Natural killer cell (primary cell): ENCODE data around the gene THRSP. TPM values are rescaled to one million over a fixed set of nuclear protein-coding genes. Genes with fewer than 3 reads are reported as not detected.

Experiments
- ATAC-seq, 3 donors: fragments of 150-1000 bp in 2 of 3; fragments of 200-7000 bp in 1 of 3; cut with Tn5 transposase; 1 replicate in 1 of 3; 2 replicates in 2 of 3; pipeline ENCODE4 v1.10.0; 2021; ENCODE audit warnings: mild to moderate bottlenecking in 2 of 3, moderate library complexity in 2 of 3
- DNase-seq, 2 donors: peaks; one replicate each; pipeline versions ENCODE4 v3.0.0 to v3.0.0-alpha.2; 2013 to 2021; ENCODE audit warnings: mixed read lengths in 1 of 2
- H3K27ac ChIP-seq: one replicate; pipeline ENCODE4 v1.5.1; 2013; ENCODE audit warnings: mild to moderate bottlenecking, low read length
- H3K27me3 ChIP-seq: one replicate; pipeline ENCODE4 v1.6.1; 2013; ENCODE audit warnings: low read length; ENCODE audit not compliant: control insufficient read depth, insufficient read depth
- H3K36me3 ChIP-seq: one replicate; pipeline ENCODE4 v1.6.1; 2013; ENCODE audit warnings: low read length; ENCODE audit not compliant: control insufficient read depth, insufficient read depth
- H3K4me1 ChIP-seq: one replicate; pipeline ENCODE4 v1.6.1; 2013; ENCODE audit warnings: low read length; ENCODE audit not compliant: control insufficient read depth, insufficient read depth
- H3K4me3 ChIP-seq: one replicate; pipeline ENCODE4 v1.5.1; 2013; ENCODE audit warnings: low read length
- H3K9me3 ChIP-seq: one replicate; pipeline ENCODE4 v1.6.1; 2013; ENCODE audit warnings: low read length; ENCODE audit not compliant: control insufficient read depth, insufficient read depth
- H3K27ac Mint-ChIP-seq, 2 donors: one replicate each; pipeline ENCODE4 v1.8.0; 2022; ENCODE audit warnings: mild to moderate bottlenecking in 2 of 2, mixed read lengths in 2 of 2, moderate library complexity in 1 of 2
- H3K27me3 Mint-ChIP-seq, 2 donors: one replicate each; pipeline ENCODE4 v1.8.0; 2022; ENCODE audit warnings: low read depth in 2 of 2, mixed read lengths in 2 of 2
- H3K36me3 Mint-ChIP-seq: one replicate; pipeline ENCODE4 v1.8.0; 2022; ENCODE audit warnings: mixed read lengths
- H3K4me1 Mint-ChIP-seq, 2 donors: one replicate each; pipeline ENCODE4 v1.8.0; 2022; ENCODE audit warnings: mixed read lengths in 2 of 2
- H3K4me3 Mint-ChIP-seq: one replicate; pipeline ENCODE4 v1.8.0; 2022; ENCODE audit warnings: mild to moderate bottlenecking, moderate library complexity, mixed read lengths
- H3K9me3 Mint-ChIP-seq, 2 donors: one replicate each; pipeline ENCODE4 v1.8.0; 2022; ENCODE audit warnings: mixed read lengths in 2 of 2
- CTCF ChIP-seq: fragments of 200-600 bp; IDR thresholded peaks from one replicate; pipeline ENCODE4 v1.8.0; 2022; ENCODE audit warnings: antibody characterized with exemption
- WGBS: methylation state at CpG from one replicate; pipeline ENCODE4 v1.1.7; 2013; ENCODE audit warnings: missing lambda C conversion rate; ENCODE audit not compliant: insufficient coverage; 5-methylcytosine and 5-hydroxymethylcytosine counted together
- intact Hi-C: fragments of 100-400 bp; cut with micrococcal nuclease; formaldehyde crosslinking; loops from one replicate; pipeline ENCODE4 v1.14.2; 2022
- total RNA-seq, 4 donors: library from RNA; stranded (reverse); fragments of 120-200 nt in 1 of 4; gene quantifications; one replicate each; pipeline versions ENCODE4 v1.2.3 to v1.2.4, GENCODE V29; 2013 to 2022

The THRSP gene
- total RNA-seq, 3 donors from 2014 or later (not counting 1 experiment from before 2014, with no cell fraction given): not detected

- no peak overlapping the region for H3K4me3 Mint-ChIP-seq
- ATAC-seq: no peak
- no peak for TF ChIP-seq CTCF
- H3K27ac Mint-ChIP-seq: no peak overlapping the region
- Histone ChIP-seq H3K4me1 (no peaks in the 10 kb centered on the region), H3K36me3 (peaks cover 36% of the 10 kb centered on the region), H3K4me3 (no peak overlapping the region), H3K27ac (no peak overlapping the region), H3K9me3 (no peaks in the 10 kb centered on the region), H3K27me3 (no peaks in the 10 kb centered on the region)
- 93% methylated on average over 2 of the region's 4 CpGs for WGBS
- H3K9me3 Mint-ChIP-seq: no peaks in the 10 kb centered on the region
- no peak for DNase-seq
- H3K36me3 Mint-ChIP-seq: peaks cover 22% of the 10 kb centered on the region
- intact Hi-C loops: no loop called here
- H3K4me1 Mint-ChIP-seq: peaks cover 7 to 15% of the 10 kb centered on the region in 2 donors
- no peaks in the 10 kb centered on the region for H3K27me3 Mint-ChIP-seq
Observed at GRCh38 chr11:78067704-78068103, 4.0 kb downstream of the THRSP start.

- no peak for DNase-seq
- TF ChIP-seq CTCF: no peak
- Histone ChIP-seq H3K36me3 (peaks cover 37% of the 10 kb centered on the region), H3K4me3 (no peak overlapping the region), H3K27ac (no peak overlapping the region), H3K27me3 (no peaks in the 10 kb centered on the region), H3K9me3 (no peaks in the 10 kb centered on the region), H3K4me1 (no peaks in the 10 kb centered on the region)
- Mint-ChIP-seq H3K27me3 (no peaks in the 10 kb centered on the region), H3K4me1 (peaks cover 8 to 20% of the 10 kb centered on the region in 2 donors), H3K36me3 (peaks cover 22% of the 10 kb centered on the region), H3K27ac (no peak overlapping the region), H3K4me3 (no peak overlapping the region), H3K9me3 (no peaks in the 10 kb centered on the region)
- WGBS: 100% methylated on average over 1 of the region's 2 CpGs
- intact Hi-C loops: no loop called here
- ATAC-seq: no peak
Observed at GRCh38 chr11:78069465-78069864, 5.8 kb downstream of the THRSP start.

DNA sequence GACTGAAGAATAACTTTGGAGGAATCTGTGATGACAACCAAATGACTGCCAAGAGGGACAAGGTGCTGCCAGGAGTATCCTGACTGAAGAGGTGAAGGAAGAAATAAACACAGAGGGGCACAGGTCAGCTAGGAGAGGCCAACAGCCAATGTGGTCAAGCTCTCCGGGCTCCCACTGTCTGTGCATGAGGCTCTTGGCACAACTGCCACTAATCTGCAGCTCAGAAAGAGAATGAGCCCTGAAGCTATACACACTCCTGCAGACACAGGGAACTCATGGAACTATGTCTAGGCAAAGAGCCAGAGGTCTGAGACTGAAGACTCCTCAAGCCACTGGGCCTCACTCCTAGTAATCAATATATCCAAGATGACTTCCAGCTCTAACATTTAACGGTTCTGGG lies 7.0 kb downstream of the THRSP start:
- Mint-ChIP-seq H3K36me3 (peaks cover 22% of the 10 kb centered on the region), H3K9me3 (no peaks in the 10 kb centered on the region), H3K27ac (no peak overlapping the region), H3K4me3 (no peak overlapping the region), H3K27me3 (no peaks in the 10 kb centered on the region), H3K4me1 (peaks cover 13 to 27% of the 10 kb centered on the region in 2 donors)
- H3K9me3 ChIP-seq: no peaks in the 10 kb centered on the region
- no peak overlapping the region for H3K27ac ChIP-seq
- TF ChIP-seq CTCF: no peak
- WGBS: 100% methylated on average over 2 of the region's 2 CpGs
- intact Hi-C loops: no loop called here
- peaks cover 37% of the 10 kb centered on the region for H3K36me3 ChIP-seq
- H3K4me1 ChIP-seq: peaks cover 2% of the 10 kb centered on the region
- ATAC-seq (no peak), DNase-seq (no peak)
- H3K27me3 ChIP-seq: no peaks in the 10 kb centered on the region
- H3K4me3 ChIP-seq: no peak overlapping the region

DNA sequence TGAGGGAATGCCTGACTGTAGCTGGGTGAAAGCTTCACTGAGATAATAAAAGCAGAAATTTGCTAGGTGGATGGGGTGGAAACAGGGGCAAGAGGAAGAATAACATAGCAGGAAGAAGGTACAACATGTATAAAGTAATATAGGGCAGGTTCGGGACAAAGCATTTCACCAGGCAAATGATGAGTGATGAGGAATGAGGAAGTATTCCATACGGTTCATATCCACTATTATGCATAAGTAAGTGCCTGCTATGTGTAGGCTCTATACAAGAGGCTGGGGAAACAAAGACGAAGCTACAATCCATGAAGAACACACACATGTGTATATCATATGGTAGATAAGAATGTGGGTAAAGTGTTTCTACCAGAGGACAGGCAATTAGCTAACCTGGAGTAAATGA lies 8.1 kb downstream of the THRSP start:
- 100% methylated on average over 1 of the region's 3 CpGs for WGBS
- no peak for ATAC-seq

More for the DNA sequence above, 8.1 kb downstream of the THRSP start:
- H3K9me3 Mint-ChIP-seq: no peaks in the 10 kb centered on the region
- H3K4me3 Mint-ChIP-seq: no peak overlapping the region
- Histone ChIP-seq H3K36me3 (peaks cover 37% of the 10 kb centered on the region), H3K4me1 (peaks cover 4% of the 10 kb centered on the region), H3K4me3 (no peak overlapping the region), H3K27me3 (no peaks in the 10 kb centered on the region), H3K9me3 (no peaks in the 10 kb centered on the region), H3K27ac (no peak overlapping the region)
- DNase-seq: no peak
- peaks cover 24 to 38% of the 10 kb centered on the region in 2 donors for H3K4me1 Mint-ChIP-seq
- H3K27me3 Mint-ChIP-seq: no peaks in the 10 kb centered on the region
- intact Hi-C loops: no loop called here
- no peak for TF ChIP-seq CTCF
- H3K27ac Mint-ChIP-seq: no peak overlapping the region
- peaks cover 22% of the 10 kb centered on the region for H3K36me3 Mint-ChIP-seq
